HepG2 (cell line): ENCODE results near the gene GINS2. TPM values are rescaled to one million over a fixed set of nuclear protein-coding genes. Genes with fewer than 3 reads are reported as not detected.

Source experiments
- ARID2 ChIP-seq: sonication (generic); formaldehyde crosslinking; IDR thresholded peaks from 2 replicates; pipeline ENCODE4 v1.8.1; 2022; ENCODE audit warnings: mild to moderate bottlenecking, missing genetic modification reagents, borderline replicate concordance
- HES4 ChIP-seq: sonication (generic); formaldehyde crosslinking; IDR thresholded peaks from 2 replicates; pipeline ENCODE4 v1.9.0; 2021; ENCODE audit warnings: mild to moderate bottlenecking, missing genetic modification reagents, borderline replicate concordance
- IRF2 ChIP-seq: IDR thresholded peaks from 2 replicates; pipeline ENCODE4 v1.6.1; 2018; ENCODE audit warnings: missing genetic modification reagents, missing compliant biosample characterization
- MLLT10 ChIP-seq: sonication (generic); formaldehyde crosslinking; IDR thresholded peaks from 2 replicates; pipeline ENCODE4 v1.4.0; 2020; ENCODE audit warnings: missing genetic modification reagents
- MTA1 ChIP-seq: sonication (generic); formaldehyde crosslinking; IDR thresholded peaks from 2 replicates; pipeline ENCODE4 v1.4.0; 2020; ENCODE audit warnings: missing genetic modification reagents, mild to moderate bottlenecking, borderline replicate concordance
- NR2F2 ChIP-seq: IDR thresholded peaks from 2 replicates; pipeline ENCODE4 v1.6.1; 2012; ENCODE audit warnings: low read depth, inconsistent platforms, borderline replicate concordance
- SALL1 ChIP-seq: sonication (generic); formaldehyde crosslinking; IDR thresholded peaks from 2 replicates; pipeline ENCODE4 v1.8.0; 2022; ENCODE audit warnings: mild to moderate bottlenecking, missing genetic modification reagents
- STAT5B ChIP-seq: sonication (generic); formaldehyde crosslinking; IDR thresholded peaks from 2 replicates; pipeline ENCODE4 v1.4.0; 2020; ENCODE audit warnings: missing genetic modification reagents
- TBX3 ChIP-seq: fragments of 450-650 bp; IDR thresholded peaks from 2 replicates; pipeline ENCODE4 v1.6.1; 2017; ENCODE audit warnings: antibody characterized with exemption, mild to moderate bottlenecking, inconsistent platforms, borderline replicate concordance
- TEAD3 ChIP-seq: optimal IDR thresholded peaks from 2 replicates; pipeline ENCODE3; 2016; ENCODE audit warnings: borderline replicate concordance
- ZNF629 ChIP-seq: sonication (generic); formaldehyde crosslinking; conservative IDR thresholded peaks from 2 replicates; pipeline ENCODE4 v1.5.0; 2020; ENCODE audit warnings: missing genetic modification reagents
- ZNF709 ChIP-seq: sonication (generic); formaldehyde crosslinking; IDR thresholded peaks from 2 replicates; pipeline ENCODE4 v1.5.0; 2020; ENCODE audit warnings: mild to moderate bottlenecking, missing genetic modification reagents
- polyA plus RNA-seq, 8 experiments: library from polyadenylated mRNA; depleted of rRNA in 3 of 8; stranded (reverse) in 7 of 8; unstranded in 1 of 8; fragments of >200 nt; fragmentation: Illumina TruSeq in 4 of 8; extraction: Trizol in 4 of 8; gene quantifications; 2 replicates each; pipeline versions ENCODE4 v1.2.1 to v1.2.3, GENCODE V29; 2011 to 2016; ENCODE audit warnings: low read depth in 4 of 8, missing spikeins in 1 of 8, mixed read lengths in 1 of 8; ENCODE audit not compliant: insufficient read depth in 1 of 8
- total RNA-seq, 5 experiments: library from RNA; depleted of rRNA; stranded (reverse); fragments of >200 nt; fragmentation: Illumina TruSeq; extraction: Trizol; gene quantifications; 2 replicates each; pipeline ENCODE4 v1.2.3, GENCODE V29; 2016; ENCODE audit warnings: low read depth in 1 of 5
- TF ChIP-seq, protein P1 (sequence below): sonication (generic); formaldehyde crosslinking; IDR thresholded peaks from 2 replicates; pipeline ENCODE4 v1.4.0; 2020; ENCODE audit warnings: mild to moderate bottlenecking, missing genetic modification reagents
- TF ChIP-seq, protein P2 (sequence below): sonication (generic); formaldehyde crosslinking; IDR thresholded peaks from 2 replicates; pipeline ENCODE4 v1.5.0; 2020; ENCODE audit warnings: missing genetic modification reagents
- TF ChIP-seq, protein P3 (sequence below), 2 experiments: fragments of 450-650 bp in 1 of 2; sonication (generic) in 1 of 2; formaldehyde crosslinking; IDR thresholded peaks; 2 replicates each; pipeline versions ENCODE4 v1.5.0 to v1.8.0; 2020 to 2022; ENCODE audit warnings: mild to moderate bottlenecking in 1 of 2, missing genetic modification reagents in 1 of 2
- TF ChIP-seq, protein P4 (sequence below): sonication (generic); formaldehyde crosslinking; IDR thresholded peaks from 2 replicates; pipeline ENCODE4 v1.8.1; 2023; ENCODE audit warnings: mild to moderate bottlenecking, moderate library complexity, missing genetic modification reagents
- TF ChIP-seq, protein P5 (sequence below): sonication (generic); formaldehyde crosslinking; conservative IDR thresholded peaks from 2 replicates; pipeline ENCODE4 v1.4.0; 2020; ENCODE audit warnings: missing genetic modification reagents

GINS2 gene
- total and polyA plus RNA-seq, 2 of the 13 experiments (the other 11 are each of a cell fraction or from before 2014, with no cell fraction given) = 10.6 to 48.3 TPM

DNA sequence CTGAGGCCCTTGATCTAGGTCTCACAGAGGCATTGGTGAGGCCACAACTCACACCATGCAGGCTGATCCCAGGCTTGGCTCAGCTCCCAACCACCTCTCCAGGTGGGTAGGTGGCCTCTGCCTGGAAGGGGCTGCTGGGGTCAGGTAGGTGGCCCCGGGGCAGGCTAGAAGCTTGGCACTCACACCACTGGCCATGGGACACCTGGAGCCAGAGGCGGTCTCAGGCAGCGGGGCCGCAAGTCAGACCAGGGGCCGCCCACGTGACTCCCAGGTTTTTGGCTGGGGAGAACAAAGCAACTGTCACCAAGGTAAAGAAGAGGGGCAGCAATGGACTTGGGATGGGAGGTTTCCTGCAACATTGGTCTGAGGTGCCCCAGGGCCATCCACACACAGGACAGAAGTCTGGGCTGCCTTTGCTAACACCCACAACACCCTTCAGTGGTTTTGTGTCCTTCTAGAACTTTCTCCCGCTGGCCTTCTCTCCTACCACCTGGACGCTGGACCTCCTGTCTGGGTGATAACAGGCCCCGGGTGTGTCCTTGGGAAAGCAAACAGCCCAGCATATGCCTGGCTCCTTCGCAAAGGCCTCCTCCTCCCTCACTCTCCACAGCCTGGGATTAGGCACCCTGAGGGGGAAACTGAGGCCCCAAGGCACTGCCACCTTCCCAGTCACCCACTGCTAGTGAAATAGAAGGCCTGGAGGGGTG lies 45.7 kb upstream of the GINS2 start (continued):
- TF ChIP-seq, protein P1, sequence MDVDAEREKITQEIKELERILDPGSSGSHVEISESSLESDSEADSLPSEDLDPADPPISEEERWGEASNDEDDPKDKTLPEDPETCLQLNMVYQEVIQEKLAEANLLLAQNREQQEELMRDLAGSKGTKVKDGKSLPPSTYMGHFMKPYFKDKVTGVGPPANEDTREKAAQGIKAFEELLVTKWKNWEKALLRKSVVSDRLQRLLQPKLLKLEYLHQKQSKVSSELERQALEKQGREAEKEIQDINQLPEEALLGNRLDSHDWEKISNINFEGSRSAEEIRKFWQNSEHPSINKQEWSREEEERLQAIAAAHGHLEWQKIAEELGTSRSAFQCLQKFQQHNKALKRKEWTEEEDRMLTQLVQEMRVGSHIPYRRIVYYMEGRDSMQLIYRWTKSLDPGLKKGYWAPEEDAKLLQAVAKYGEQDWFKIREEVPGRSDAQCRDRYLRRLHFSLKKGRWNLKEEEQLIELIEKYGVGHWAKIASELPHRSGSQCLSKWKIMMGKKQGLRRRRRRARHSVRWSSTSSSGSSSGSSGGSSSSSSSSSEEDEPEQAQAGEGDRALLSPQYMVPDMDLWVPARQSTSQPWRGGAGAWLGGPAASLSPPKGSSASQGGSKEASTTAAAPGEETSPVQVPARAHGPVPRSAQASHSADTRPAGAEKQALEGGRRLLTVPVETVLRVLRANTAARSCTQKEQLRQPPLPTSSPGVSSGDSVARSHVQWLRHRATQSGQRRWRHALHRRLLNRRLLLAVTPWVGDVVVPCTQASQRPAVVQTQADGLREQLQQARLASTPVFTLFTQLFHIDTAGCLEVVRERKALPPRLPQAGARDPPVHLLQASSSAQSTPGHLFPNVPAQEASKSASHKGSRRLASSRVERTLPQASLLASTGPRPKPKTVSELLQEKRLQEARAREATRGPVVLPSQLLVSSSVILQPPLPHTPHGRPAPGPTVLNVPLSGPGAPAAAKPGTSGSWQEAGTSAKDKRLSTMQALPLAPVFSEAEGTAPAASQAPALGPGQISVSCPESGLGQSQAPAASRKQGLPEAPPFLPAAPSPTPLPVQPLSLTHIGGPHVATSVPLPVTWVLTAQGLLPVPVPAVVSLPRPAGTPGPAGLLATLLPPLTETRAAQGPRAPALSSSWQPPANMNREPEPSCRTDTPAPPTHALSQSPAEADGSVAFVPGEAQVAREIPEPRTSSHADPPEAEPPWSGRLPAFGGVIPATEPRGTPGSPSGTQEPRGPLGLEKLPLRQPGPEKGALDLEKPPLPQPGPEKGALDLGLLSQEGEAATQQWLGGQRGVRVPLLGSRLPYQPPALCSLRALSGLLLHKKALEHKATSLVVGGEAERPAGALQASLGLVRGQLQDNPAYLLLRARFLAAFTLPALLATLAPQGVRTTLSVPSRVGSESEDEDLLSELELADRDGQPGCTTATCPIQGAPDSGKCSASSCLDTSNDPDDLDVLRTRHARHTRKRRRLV (CRISPR knock-in tag) = no peak
- TF ChIP-seq IRF2 (CRISPR knock-in tag) = 0 out of 2 replicates have a peak, but pooled peaks have one; percentile 17
- TF ChIP-seq SALL1 (CRISPR knock-in tag) = 0 out of 2 replicates have a peak, but pooled peaks have one; percentile 26
- TF ChIP-seq TBX3 = no peak
- TF ChIP-seq, protein P2, sequence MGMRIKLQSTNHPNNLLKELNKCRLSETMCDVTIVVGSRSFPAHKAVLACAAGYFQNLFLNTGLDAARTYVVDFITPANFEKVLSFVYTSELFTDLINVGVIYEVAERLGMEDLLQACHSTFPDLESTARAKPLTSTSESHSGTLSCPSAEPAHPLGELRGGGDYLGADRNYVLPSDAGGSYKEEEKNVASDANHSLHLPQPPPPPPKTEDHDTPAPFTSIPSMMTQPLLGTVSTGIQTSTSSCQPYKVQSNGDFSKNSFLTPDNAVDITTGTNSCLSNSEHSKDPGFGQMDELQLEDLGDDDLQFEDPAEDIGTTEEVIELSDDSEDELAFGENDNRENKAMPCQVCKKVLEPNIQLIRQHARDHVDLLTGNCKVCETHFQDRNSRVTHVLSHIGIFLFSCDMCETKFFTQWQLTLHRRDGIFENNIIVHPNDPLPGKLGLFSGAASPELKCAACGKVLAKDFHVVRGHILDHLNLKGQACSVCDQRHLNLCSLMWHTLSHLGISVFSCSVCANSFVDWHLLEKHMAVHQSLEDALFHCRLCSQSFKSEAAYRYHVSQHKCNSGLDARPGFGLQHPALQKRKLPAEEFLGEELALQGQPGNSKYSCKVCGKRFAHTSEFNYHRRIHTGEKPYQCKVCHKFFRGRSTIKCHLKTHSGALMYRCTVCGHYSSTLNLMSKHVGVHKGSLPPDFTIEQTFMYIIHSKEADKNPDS (CRISPR knock-in tag) = no peak
- no peak for TF ChIP-seq STAT5B
- peak; percentile 8 for TF ChIP-seq TEAD3 (CRISPR knock-in tag)
- TF ChIP-seq, protein P3, sequence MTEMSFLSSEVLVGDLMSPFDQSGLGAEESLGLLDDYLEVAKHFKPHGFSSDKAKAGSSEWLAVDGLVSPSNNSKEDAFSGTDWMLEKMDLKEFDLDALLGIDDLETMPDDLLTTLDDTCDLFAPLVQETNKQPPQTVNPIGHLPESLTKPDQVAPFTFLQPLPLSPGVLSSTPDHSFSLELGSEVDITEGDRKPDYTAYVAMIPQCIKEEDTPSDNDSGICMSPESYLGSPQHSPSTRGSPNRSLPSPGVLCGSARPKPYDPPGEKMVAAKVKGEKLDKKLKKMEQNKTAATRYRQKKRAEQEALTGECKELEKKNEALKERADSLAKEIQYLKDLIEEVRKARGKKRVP (CRISPR knock-in tag; IDR thresholded peaks at IDR 0.05) = no peak
- TF ChIP-seq, protein P4, sequence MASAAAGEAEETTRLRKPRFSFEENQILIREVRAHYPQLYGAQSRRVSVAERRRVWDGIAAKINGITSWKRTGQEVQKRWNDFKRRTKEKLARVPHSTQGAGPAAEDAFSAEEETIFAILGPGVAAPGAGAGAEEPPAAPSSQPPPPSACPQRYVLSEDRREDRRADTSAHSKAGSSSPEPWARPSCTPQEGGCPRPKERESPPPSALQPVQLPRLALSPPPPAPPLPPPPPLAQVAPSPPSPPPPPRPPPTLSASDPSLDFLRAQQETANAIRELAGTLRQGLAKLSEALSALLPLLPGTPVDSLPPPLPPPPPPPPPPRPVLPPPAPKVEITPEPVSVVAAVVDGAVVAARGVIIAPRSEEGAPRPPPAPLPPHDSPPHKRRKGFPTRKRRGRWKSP (CRISPR knock-in tag) = no peak
- no peak for TF ChIP-seq ARID2
- TF ChIP-seq ZNF629 (CRISPR knock-in tag) = peak; percentile 53; the same call in 1 of the 2 replicates
- TF ChIP-seq, protein P5, sequence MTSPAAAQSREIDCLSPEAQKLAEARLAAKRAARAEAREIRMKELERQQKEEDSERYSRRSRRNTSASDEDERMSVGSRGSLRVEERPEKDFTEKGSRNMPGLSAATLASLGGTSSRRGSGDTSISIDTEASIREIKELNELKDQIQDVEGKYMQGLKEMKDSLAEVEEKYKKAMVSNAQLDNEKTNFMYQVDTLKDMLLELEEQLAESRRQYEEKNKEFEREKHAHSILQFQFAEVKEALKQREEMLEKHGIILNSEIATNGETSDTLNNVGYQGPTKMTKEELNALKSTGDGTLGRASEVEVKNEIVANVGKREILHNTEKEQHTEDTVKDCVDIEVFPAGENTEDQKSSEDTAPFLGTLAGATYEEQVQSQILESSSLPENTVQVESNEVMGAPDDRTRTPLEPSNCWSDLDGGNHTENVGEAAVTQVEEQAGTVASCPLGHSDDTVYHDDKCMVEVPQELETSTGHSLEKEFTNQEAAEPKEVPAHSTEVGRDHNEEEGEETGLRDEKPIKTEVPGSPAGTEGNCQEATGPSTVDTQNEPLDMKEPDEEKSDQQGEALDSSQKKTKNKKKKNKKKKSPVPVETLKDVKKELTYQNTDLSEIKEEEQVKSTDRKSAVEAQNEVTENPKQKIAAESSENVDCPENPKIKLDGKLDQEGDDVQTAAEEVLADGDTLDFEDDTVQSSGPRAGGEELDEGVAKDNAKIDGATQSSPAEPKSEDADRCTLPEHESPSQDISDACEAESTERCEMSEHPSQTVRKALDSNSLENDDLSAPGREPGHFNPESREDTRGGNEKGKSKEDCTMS (CRISPR knock-in tag) = no peak
- 0 out of 2 replicates have a peak, but pooled peaks have one; percentile 23 for TF ChIP-seq ZNF709 (CRISPR knock-in tag)
- no peak for TF ChIP-seq MLLT10
- no peak for TF ChIP-seq NR2F2
- TF ChIP-seq HES4 (CRISPR knock-in tag) = no peak
- 0 out of 2 replicates have a peak, but pooled peaks have one; percentile 20 for TF ChIP-seq MTA1 (CRISPR knock-in tag)
